ENCODE measurements around the gene CERK.

- no peak for TF ChIP-seq CTCF (IDR thresholded peaks at IDR 0.05)
- no peak for TF ChIP-seq POLR2AphosphoS5 (IDR thresholded peaks at IDR 0.05; ENCODE audit: low read depth, low read length)
- no peak for TF ChIP-seq MAX (IDR thresholded peaks at IDR 0.05; ENCODE audit: low read depth)
- TF ChIP-seq JUND (IDR thresholded peaks at IDR 0.05), result no peak
- no peak for TF ChIP-seq YY1 (IDR thresholded peaks at IDR 0.05; ENCODE audit: low read depth)
Observed at GRCh38 chr22:46661221-46661851, 76.7 kb downstream of the CERK start.
